Measurements from ENCODE around the gene KRT32. TPM values are rescaled to one million over a fixed set of nuclear protein-coding genes. Genes with fewer than 3 reads are reported as not detected.

The KRT32 gene
- total and polyA plus RNA-seq, 9 of the 15 experiments (the other 6 are each of a cell fraction or from before 2014, with no cell fraction given) = not detected

DNA sequence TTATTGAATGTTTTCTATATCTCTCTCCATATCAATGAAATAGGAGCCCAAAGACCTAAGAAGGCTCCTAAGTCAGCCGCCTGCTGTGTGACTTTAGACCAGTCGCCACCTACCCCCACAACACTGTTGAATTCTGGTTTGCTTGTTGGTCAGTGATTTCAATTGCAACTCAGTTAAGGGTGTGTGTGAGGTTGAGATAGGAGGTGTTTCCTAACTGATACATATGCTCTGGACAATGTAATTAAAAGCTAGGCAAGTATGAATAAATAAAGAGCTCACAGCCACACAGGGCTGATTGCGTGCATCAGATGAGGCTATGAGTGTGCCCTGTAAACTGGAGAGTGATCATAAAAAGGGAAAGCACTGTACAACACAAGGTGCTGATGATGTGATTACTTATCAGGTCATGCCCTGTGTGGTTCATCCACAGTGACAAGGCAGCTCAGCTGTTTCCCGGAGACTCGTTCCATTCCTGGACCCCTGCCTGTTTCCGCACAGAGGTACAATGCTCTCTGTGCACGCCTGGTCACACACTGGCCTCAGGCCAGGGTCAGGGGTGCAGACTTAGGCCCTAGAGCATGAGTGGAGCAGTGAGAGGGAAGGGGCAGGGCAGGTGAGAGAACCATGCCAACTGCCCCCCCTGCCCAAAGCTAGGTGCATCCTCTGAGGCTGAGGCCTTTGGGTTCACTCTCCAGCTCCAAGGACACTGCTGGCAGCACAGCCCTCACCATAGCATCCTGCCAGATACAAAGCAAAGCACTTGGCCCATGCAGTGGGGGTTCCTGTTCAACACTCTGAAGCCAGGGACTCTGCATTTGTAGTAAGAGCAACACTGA, 17.0 kb upstream of the KRT32 start (continued):
- no peak for TF ChIP-seq ZNF121 (CRISPR knock-in tag; conservative IDR thresholded peaks at IDR 0.05)
- TF ChIP-seq PRPF4 (IDR thresholded peaks at IDR 0.05; ENCODE audit: insufficient read depth, low read depth, low read length, poor library complexity, severe bottlenecking) = no peak
- TF ChIP-seq, protein P1, sequence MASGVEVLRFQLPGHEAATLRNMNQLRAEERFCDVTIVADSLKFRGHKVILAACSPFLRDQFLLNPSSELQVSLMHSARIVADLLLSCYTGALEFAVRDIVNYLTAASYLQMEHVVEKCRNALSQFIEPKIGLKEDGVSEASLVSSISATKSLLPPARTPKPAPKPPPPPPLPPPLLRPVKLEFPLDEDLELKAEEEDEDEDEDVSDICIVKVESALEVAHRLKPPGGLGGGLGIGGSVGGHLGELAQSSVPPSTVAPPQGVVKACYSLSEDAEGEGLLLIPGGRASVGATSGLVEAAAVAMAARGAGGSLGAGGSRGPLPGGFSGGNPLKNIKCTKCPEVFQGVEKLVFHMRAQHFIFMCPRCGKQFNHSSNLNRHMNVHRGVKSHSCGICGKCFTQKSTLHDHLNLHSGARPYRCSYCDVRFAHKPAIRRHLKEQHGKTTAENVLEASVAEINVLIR (CRISPR knock-in tag; IDR thresholded peaks at IDR 0.05) = no peak
- peak; percentile 57 for TF ChIP-seq CBFA2T2 (conservative IDR thresholded peaks at IDR 0.05)
- no peak for TF ChIP-seq KDM5B (IDR thresholded peaks at IDR 0.05; ENCODE audit: insufficient replicate concordance, low read depth, low read length)
- TF ChIP-seq, protein P2, sequence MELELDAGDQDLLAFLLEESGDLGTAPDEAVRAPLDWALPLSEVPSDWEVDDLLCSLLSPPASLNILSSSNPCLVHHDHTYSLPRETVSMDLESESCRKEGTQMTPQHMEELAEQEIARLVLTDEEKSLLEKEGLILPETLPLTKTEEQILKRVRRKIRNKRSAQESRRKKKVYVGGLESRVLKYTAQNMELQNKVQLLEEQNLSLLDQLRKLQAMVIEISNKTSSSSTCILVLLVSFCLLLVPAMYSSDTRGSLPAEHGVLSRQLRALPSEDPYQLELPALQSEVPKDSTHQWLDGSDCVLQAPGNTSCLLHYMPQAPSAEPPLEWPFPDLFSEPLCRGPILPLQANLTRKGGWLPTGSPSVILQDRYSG (tag; conservative IDR thresholded peaks at IDR 0.05; ENCODE audit: low read depth) = no peak
- TF ChIP-seq, protein P3, sequence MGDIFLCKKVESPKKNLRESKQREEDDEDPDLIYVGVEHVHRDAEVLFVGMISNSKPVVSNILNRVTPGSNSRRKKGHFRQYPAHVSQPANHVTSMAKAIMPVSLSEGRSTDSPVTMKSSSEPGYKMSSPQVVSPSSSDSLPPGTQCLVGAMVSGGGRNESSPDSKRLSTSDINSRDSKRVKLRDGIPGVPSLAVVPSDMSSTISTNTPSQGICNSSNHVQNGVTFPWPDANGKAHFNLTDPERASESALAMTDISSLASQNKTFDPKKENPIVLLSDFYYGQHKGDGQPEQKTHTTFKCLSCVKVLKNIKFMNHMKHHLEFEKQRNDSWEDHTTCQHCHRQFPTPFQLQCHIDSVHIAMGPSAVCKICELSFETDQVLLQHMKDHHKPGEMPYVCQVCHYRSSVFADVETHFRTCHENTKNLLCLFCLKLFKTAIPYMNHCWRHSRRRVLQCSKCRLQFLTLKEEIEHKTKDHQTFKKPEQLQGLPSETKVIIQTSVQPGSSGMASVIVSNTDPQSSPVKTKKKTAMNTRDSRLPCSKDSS (IDR thresholded peaks at IDR 0.05; ENCODE audit: low read depth, partially characterized antibody) = no peak
- TF ChIP-seq MTA1 (IDR thresholded peaks at IDR 0.05; ENCODE audit: borderline replicate concordance) = no peak
- peak; percentile 41 for TF ChIP-seq ARID1B (IDR thresholded peaks at IDR 0.05)
- TF ChIP-seq CBX8 (IDR thresholded peaks at IDR 0.05; ENCODE audit: borderline replicate concordance, extremely low read depth, low read depth, low read length, poor library complexity, severe bottlenecking) = no peak
- no peak; the same call in 1 of the 2 replicates for TF ChIP-seq NFIC (IDR thresholded peaks at IDR 0.05)
- TF ChIP-seq FUS (optimal IDR thresholded peaks at IDR 0.05; ENCODE audit: low read depth, low read length) = no peak
- TF ChIP-seq SNRNP70 (optimal IDR thresholded peaks at IDR 0.05; ENCODE audit: low read depth, low read length) = no peak
- TF ChIP-seq TAL1 (IDR thresholded peaks at IDR 0.05) = peak; percentile 43
- 0 out of 2 replicates have a peak, but pooled peaks have one; percentile 2 for TF ChIP-seq ZNF316 (IDR thresholded peaks at IDR 0.05)
- TF ChIP-seq DPF2 (IDR thresholded peaks at IDR 0.05) = 0 out of 2 replicates have a peak, but pooled peaks have one; percentile 15
- TF ChIP-seq ZNF324 (CRISPR knock-in tag; IDR thresholded peaks at IDR 0.05) = no peak
- TF ChIP-seq, protein P4, sequence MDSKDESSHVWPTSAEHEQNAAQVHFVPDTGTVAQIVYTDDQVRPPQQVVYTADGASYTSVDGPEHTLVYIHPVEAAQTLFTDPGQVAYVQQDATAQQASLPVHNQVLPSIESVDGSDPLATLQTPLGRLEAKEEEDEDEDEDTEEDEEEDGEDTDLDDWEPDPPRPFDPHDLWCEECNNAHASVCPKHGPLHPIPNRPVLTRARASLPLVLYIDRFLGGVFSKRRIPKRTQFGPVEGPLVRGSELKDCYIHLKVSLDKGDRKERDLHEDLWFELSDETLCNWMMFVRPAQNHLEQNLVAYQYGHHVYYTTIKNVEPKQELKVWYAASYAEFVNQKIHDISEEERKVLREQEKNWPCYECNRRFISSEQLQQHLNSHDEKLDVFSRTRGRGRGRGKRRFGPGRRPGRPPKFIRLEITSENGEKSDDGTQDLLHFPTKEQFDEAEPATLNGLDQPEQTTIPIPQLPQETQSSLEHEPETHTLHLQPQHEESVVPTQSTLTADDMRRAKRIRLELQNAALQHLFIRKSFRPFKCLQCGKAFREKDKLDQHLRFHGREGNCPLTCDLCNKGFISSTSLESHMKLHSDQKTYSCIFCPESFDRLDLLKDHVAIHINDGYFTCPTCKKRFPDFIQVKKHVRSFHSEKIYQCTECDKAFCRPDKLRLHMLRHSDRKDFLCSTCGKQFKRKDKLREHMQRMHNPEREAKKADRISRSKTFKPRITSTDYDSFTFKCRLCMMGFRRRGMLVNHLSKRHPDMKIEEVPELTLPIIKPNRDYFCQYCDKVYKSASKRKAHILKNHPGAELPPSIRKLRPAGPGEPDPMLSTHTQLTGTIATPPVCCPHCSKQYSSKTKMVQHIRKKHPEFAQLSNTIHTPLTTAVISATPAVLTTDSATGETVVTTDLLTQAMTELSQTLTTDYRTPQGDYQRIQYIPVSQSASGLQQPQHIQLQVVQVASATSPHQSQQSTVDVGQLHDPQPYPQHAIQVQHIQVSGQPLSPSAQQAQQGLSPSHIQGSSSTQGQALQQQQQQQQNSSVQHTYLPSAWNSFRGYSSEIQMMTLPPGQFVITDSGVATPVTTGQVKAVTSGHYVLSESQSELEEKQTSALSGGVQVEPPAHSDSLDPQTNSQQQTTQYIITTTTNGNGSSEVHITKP (IDR thresholded peaks at IDR 0.05; ENCODE audit: partially characterized antibody) = no peak
- TF ChIP-seq TEAD4 (IDR thresholded peaks at IDR 0.05; ENCODE audit: low read length) = peak; percentile 56
- TF ChIP-seq TEAD4 (CRISPR knock-in tag; IDR thresholded peaks at IDR 0.05; ENCODE audit: borderline replicate concordance) = no peak
- TF ChIP-seq NFXL1 (CRISPR knock-in tag; IDR thresholded peaks at IDR 0.05) = no peak
- no peak for TF ChIP-seq ZNF224 (CRISPR knock-in tag; IDR thresholded peaks at IDR 0.05)
